ENCODE results near the gene SLC38A9.

The SLC38A9 gene

DNA sequence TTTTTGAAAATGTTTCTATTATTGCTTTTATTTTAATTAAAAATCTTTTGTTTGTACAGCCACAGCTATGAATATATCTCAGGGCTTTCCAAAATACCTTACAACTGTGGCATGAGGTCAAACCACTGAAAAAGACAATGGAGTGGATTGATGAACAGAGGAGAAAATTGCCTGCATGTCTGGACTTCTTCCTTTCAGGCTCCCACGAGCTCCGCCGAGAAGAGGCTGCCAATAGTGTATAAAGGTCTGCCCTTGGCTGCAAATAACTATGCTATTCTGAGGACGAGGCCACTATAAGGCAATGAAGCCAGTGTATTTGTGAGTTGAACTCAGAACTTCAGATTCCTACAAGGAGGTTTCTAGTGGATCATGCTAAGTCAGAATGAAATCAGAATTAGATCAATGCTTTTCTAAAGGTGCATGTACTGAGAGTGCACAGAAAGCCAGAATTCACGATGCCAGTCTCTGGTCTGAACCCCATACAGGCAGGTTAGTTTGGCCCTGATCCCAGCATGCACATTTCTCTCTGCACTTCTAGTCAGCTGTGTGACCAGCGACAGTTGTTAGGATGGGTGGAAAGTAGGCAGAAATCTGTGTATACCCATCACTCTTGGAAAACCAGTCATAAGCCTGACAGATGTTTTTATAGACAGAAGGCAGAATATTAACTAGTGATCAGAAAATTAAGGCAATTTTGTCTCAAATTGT, 134.6 kb downstream of the SLC38A9 start:
- no peak for DNase-seq (ENCODE audit: low spot score)
- H3K27ac ChIP-seq: peak overlapping the region; percentile 86 to 90
- H3K4me3 ChIP-seq: peak overlapping the region; percentile 8
- TF ChIP-seq, protein P1, sequence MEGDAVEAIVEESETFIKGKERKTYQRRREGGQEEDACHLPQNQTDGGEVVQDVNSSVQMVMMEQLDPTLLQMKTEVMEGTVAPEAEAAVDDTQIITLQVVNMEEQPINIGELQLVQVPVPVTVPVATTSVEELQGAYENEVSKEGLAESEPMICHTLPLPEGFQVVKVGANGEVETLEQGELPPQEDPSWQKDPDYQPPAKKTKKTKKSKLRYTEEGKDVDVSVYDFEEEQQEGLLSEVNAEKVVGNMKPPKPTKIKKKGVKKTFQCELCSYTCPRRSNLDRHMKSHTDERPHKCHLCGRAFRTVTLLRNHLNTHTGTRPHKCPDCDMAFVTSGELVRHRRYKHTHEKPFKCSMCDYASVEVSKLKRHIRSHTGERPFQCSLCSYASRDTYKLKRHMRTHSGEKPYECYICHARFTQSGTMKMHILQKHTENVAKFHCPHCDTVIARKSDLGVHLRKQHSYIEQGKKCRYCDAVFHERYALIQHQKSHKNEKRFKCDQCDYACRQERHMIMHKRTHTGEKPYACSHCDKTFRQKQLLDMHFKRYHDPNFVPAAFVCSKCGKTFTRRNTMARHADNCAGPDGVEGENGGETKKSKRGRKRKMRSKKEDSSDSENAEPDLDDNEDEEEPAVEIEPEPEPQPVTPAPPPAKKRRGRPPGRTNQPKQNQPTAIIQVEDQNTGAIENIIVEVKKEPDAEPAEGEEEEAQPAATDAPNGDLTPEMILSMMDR (IDR thresholded peaks at IDR 0.05): no peak

DNA sequence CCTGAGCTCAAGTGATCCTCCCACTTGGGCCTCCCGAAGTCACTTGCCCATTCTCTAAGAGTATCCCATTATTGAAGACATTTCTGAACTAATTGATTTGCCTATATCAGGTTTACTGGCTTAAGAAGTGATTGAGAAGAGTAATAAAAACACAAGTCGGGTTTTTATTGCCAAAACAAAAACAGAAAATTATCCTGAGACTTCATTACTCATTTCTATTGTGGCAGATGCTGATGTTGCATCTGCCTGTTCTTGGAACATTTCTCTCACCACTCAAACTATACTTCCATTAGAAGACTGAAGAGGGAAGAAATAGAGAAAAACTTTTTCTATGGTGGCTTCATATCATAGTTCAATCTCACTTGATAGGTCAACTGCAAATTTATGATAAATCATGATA, 135.5 kb downstream of the SLC38A9 start:
- no peak overlapping the region for H3K4me3 ChIP-seq
- H3K27ac ChIP-seq: peak overlapping the region; percentile 86 to 90
- DNase-seq (ENCODE audit: low spot score): no peak
- TF ChIP-seq, protein P1 (IDR thresholded peaks at IDR 0.05): no peak

All from coronary artery (tissue), 2 donors.